ENCODE data around the gene VGLL4. TPM values are rescaled to one million over a fixed set of nuclear protein-coding genes. Genes with fewer than 3 reads are reported as not detected.
A peak's percentile ranks its signal among the peaks of the same experiment; 100 is the strongest.
"Not testable (repeated sequence)": the region's sequence is repeated elsewhere in the genome, so short reads cannot be mapped to it uniquely, and the experiment has no call there.

VGLL4 gene
- total RNA-seq, 1 donor from 2014 or later: 146 TPM

- no peak for TF ChIP-seq CTCF (IDR thresholded peaks at IDR 0.05)
- DNase-seq (ENCODE audit: low spot score in 2 of 2): no peak
- intact Hi-C loops (cut with DNase I): no loop called here
- peaks cover 0 to 16% of the 10 kb centered on the region in 2 donors for H3K4me1 ChIP-seq
- H3K27ac ChIP-seq: no peak overlapping the region
- no peaks in the 10 kb centered on the region for H3K27me3 ChIP-seq
- H3K4me3 ChIP-seq: no peak overlapping the region
- H3K9me3 ChIP-seq: no peaks in the 10 kb centered on the region
- H3K36me3 ChIP-seq: no peaks in the 10 kb centered on the region
Observed at GRCh38 chr3:11574981-11575669, 68.6 kb downstream of the VGLL4 start.

- Histone ChIP-seq H3K4me1 (peaks cover 4 to 34% of the 10 kb centered on the region in 2 donors), H3K27ac (peak overlapping the region in 1 of 2 donors; percentile 30)
- H3K36me3 ChIP-seq; DNase-seq (ENCODE audit: low spot score in 2 of 2); intact Hi-C loops (cut with DNase I); H3K4me3 ChIP-seq; H3K9me3 ChIP-seq; H3K27me3 ChIP-seq: not testable (repeated sequence)
Observed at GRCh38 chr3:11572660-11573059, 71.1 kb downstream of the VGLL4 start.

GRCh38 chr3:11570789-11571495 lies 72.8 kb downstream of the VGLL4 start:
- H3K36me3 ChIP-seq: peaks cover 0 to 8% of the 10 kb centered on the region in 2 donors
- H3K4me1 ChIP-seq: peaks cover 16 to 41% of the 10 kb centered on the region in 2 donors
- no peaks in the 10 kb centered on the region for H3K9me3 ChIP-seq
- H3K4me3 ChIP-seq: no peak overlapping the region
- no peaks in the 10 kb centered on the region for H3K27me3 ChIP-seq
- no peak for DNase-seq (ENCODE audit: low spot score in 2 of 2)
- no peak for TF ChIP-seq CTCF (IDR thresholded peaks at IDR 0.05)
- peak overlapping the region; percentile 97 to 99 for H3K27ac ChIP-seq
- intact Hi-C loops (cut with DNase I): no loop called here

- no peak for DNase-seq (ENCODE audit: low spot score in 2 of 2)
- Histone ChIP-seq H3K4me1 (peaks cover 16 to 47% of the 10 kb centered on the region in 2 donors), H3K27me3 (no peaks in the 10 kb centered on the region), H3K27ac (peak overlapping the region; percentile 97 to 99), H3K4me3 (no peak overlapping the region), H3K9me3 (no peaks in the 10 kb centered on the region), H3K36me3 (peaks cover 0 to 8% of the 10 kb centered on the region in 2 donors)
- intact Hi-C loops (cut with DNase I): no loop called here
- no peak for TF ChIP-seq CTCF (IDR thresholded peaks at IDR 0.05)
Observed at GRCh38 chr3:11570251-11570650, 73.5 kb downstream of the VGLL4 start.

- no peaks in the 10 kb centered on the region for H3K9me3 ChIP-seq
- DNase-seq (ENCODE audit: low spot score in 2 of 2): no peak
- H3K4me3 ChIP-seq: peak overlapping the region; percentile 29 to 54
- H3K27ac ChIP-seq: peak overlapping the region; percentile 97 to 99
- intact Hi-C loops (cut with DNase I): loop anchor here (2.0 to 5.0 kb wide), 2 partner anchors 57 to 74 kb away; partner anchors contain the start of gene VGLL4
- H3K4me1 ChIP-seq: peaks cover 16 to 55% of the 10 kb centered on the region in 2 donors
- peaks cover 8 to 9% of the 10 kb centered on the region in 2 donors for H3K36me3 ChIP-seq
- no peak for TF ChIP-seq CTCF (IDR thresholded peaks at IDR 0.05)
- no peaks in the 10 kb centered on the region for H3K27me3 ChIP-seq
Observed at GRCh38 chr3:11569156-11569741, 74.5 kb downstream of the VGLL4 start.

Data from ascending aorta (tissue), 2 donors.